Thoracic aorta (tissue), 2 donors: ENCODE results near the gene UBE2Q1. TPM values are rescaled to one million over a fixed set of nuclear protein-coding genes. Genes with fewer than 3 reads are reported as not detected.
"Not testable (repeated sequence)": the region's sequence is repeated elsewhere in the genome, so short reads cannot be mapped to it uniquely, and the experiment has no call there.

Source experiments
- ATAC-seq: fragments of 150-250 bp; one replicate; pipeline ENCODE4 v1.8.0; 2017; ENCODE audit warnings: low read depth; ENCODE audit not compliant: insufficient number of reproducible peaks, low FRiP score
- DNase-seq: peaks from one replicate; pipeline ENCODE4 v3.0.0-alpha.2; 2020; ENCODE audit warnings: low spot score
- H3K27ac ChIP-seq, 2 donors: fragments of 200-600 bp; sonication (generic); 1 replicate in 1 of 2; 2 replicates in 1 of 2; pipeline ENCODE4 v1.5.1; 2016; ENCODE audit warnings: mild to moderate bottlenecking in 2 of 2, moderate library complexity in 2 of 2
- H3K27me3 ChIP-seq: fragments of 200-600 bp; sonication (generic); replicated peaks from 2 replicates; pipeline ENCODE4 v1.6.0; 2016; ENCODE audit warnings: mild to moderate bottlenecking; ENCODE audit not compliant: insufficient read depth
- H3K36me3 ChIP-seq: fragments of 200-600 bp; sonication (generic); one replicate; pipeline ENCODE4 v1.5.1; 2016
- H3K4me1 ChIP-seq, 2 donors: fragments of 200-600 bp; sonication (generic); 1 replicate in 1 of 2; 2 replicates in 1 of 2; pipeline versions ENCODE4 v1.5.1 to v1.6.0; 2016; ENCODE audit warnings: low read depth in 2 of 2, mild to moderate bottlenecking in 1 of 2; ENCODE audit not compliant: control insufficient read depth in 1 of 2
- H3K4me3 ChIP-seq: fragments of 200-600 bp; sonication (generic); 2 replicates; pipeline ENCODE4 v1.5.1; 2016; ENCODE audit warnings: mild to moderate bottlenecking
- H3K9me3 ChIP-seq: fragments of 200-600 bp; sonication (generic); 2 replicates; pipeline ENCODE4 v1.5.1; 2016
- CTCF ChIP-seq: fragments of 200-600 bp; sonication (generic); IDR thresholded peaks from one replicate; pipeline ENCODE4 v1.5.1; 2019; ENCODE audit warnings: antibody characterized with exemption
- total RNA-seq, 2 donors: library from RNA; depleted of rRNA; stranded (reverse); fragments of >200 nt; gene quantifications; one replicate each; pipeline versions ENCODE4 v1.1.0 to v1.2.3, GENCODE V29; 2016

Gene UBE2Q1
- total RNA-seq, 2 donors from 2014 or later, result 28.4 to 49.5 TPM

- H3K36me3 ChIP-seq, result no peaks in the 10 kb centered on the region
- H3K4me3 ChIP-seq, result no peak overlapping the region
- ATAC-seq (no peak), DNase-seq (no peak)
- no peaks in the 10 kb centered on the region for H3K27me3 ChIP-seq
- no peaks in the 10 kb centered on the region for H3K9me3 ChIP-seq
- H3K4me1 ChIP-seq, result no peaks in the 10 kb centered on the region
- no peak overlapping the region for H3K27ac ChIP-seq
- no peak for TF ChIP-seq CTCF
Observed at GRCh38 chr1:154533952-154534844, 24.3 kb downstream of the UBE2Q1 start.

GRCh38 chr1:154531950-154532349, 26.5 kb downstream of the UBE2Q1 start:
- H3K36me3 ChIP-seq, H3K9me3 ChIP-seq, DNase-seq, H3K27ac ChIP-seq, ATAC-seq, H3K4me3 ChIP-seq, H3K27me3 ChIP-seq, H3K4me1 ChIP-seq: not testable (repeated sequence)

GRCh38 chr1:154529308-154529707, 29.2 kb downstream of the UBE2Q1 start:
- H3K4me1 ChIP-seq, result no peaks in the 10 kb centered on the region
- H3K9me3 ChIP-seq, result no peaks in the 10 kb centered on the region
- no peaks in the 10 kb centered on the region for H3K36me3 ChIP-seq
- no peak for TF ChIP-seq CTCF
- DNase-seq, result no peak
- H3K27ac ChIP-seq, result no peak overlapping the region
- ATAC-seq, result no peak
- no peak overlapping the region for H3K4me3 ChIP-seq
- no peaks in the 10 kb centered on the region for H3K27me3 ChIP-seq

GRCh38 chr1:154527192-154527591, 31.3 kb downstream of the UBE2Q1 start:
- Histone ChIP-seq H3K36me3 (no peaks in the 10 kb centered on the region), H3K27ac (no peak overlapping the region), H3K4me3 (no peak overlapping the region), H3K27me3 (no peaks in the 10 kb centered on the region), H3K9me3 (no peaks in the 10 kb centered on the region), H3K4me1 (no peaks in the 10 kb centered on the region)
- no peak for TF ChIP-seq CTCF
- ATAC-seq (no peak), DNase-seq (no peak)

- no peak overlapping the region for H3K27ac ChIP-seq
- no peaks in the 10 kb centered on the region for H3K9me3 ChIP-seq
- no peak for ATAC-seq
- no peak for TF ChIP-seq CTCF
- DNase-seq, result no peak
- H3K4me1 ChIP-seq, result no peaks in the 10 kb centered on the region
- H3K27me3 ChIP-seq, result no peaks in the 10 kb centered on the region
- no peak overlapping the region for H3K4me3 ChIP-seq
- no peaks in the 10 kb centered on the region for H3K36me3 ChIP-seq
Observed at GRCh38 chr1:154524881-154525280, 33.6 kb downstream of the UBE2Q1 start.
